ENCODE data around the gene SLC35E4. TPM values are rescaled to one million over a fixed set of nuclear protein-coding genes. Genes with fewer than 3 reads are reported as not detected.

The SLC35E4 gene
- total and polyA plus RNA-seq, 2 experiments from 2014 or later = 1.4 to 5.5 TPM

DNA sequence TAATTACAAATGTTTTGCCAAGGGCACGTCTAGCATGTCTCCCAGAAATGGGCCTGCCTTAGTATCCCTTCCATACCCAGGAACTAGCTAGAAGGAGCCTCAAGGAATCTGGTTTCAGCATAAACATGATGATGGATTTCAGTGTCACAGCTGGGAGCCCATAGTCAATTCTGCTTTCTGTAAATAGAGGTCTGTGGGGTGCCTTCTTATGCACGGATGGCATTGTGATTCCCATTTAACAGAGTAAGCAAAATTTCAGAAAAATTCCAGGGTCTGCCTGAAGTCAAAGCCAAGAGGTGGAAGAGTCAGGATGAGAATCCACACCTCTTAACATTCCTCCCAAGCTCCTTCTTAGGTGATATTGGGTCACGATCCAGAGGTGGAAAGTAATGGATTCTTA lies 20.0 kb downstream of the SLC35E4 start:
- Histone ChIP-seq H3K9me2 (replicated peaks; ENCODE audit: insufficient read depth) (no peaks in the 10 kb centered on the region), H3K79me2 (no peaks in the 10 kb centered on the region), H3K4me1 (ENCODE audit: insufficient read depth) (peaks cover 5% of the 10 kb centered on the region), H3K36me3 (replicated peaks; ENCODE audit: insufficient read depth, low read depth) (no peaks in the 10 kb centered on the region), H4K20me1 (ENCODE audit: insufficient read depth, poor library complexity, severe bottlenecking) (no peaks in the 10 kb centered on the region), H3K9me3 (ENCODE audit: low read depth) (no peaks in the 10 kb centered on the region), H2AFZ (no peak overlapping the region), H3K27me3 (no peaks in the 10 kb centered on the region), H3K4me3 (no peak overlapping the region), H3K4me2 (no peak overlapping the region), H3K27ac (no peak overlapping the region)
- DNase-seq (ENCODE audit: low spot score) = no peak
- TF ChIP-seq EZH2phosphoT487 (IDR thresholded peaks at IDR 0.05; ENCODE audit: low read depth, severe bottlenecking, unreplicated experiment) (no peak), EZH2 (IDR thresholded peaks at IDR 0.05; ENCODE audit: borderline replicate concordance) (no peak)
- TF ChIP-seq, protein P1, sequence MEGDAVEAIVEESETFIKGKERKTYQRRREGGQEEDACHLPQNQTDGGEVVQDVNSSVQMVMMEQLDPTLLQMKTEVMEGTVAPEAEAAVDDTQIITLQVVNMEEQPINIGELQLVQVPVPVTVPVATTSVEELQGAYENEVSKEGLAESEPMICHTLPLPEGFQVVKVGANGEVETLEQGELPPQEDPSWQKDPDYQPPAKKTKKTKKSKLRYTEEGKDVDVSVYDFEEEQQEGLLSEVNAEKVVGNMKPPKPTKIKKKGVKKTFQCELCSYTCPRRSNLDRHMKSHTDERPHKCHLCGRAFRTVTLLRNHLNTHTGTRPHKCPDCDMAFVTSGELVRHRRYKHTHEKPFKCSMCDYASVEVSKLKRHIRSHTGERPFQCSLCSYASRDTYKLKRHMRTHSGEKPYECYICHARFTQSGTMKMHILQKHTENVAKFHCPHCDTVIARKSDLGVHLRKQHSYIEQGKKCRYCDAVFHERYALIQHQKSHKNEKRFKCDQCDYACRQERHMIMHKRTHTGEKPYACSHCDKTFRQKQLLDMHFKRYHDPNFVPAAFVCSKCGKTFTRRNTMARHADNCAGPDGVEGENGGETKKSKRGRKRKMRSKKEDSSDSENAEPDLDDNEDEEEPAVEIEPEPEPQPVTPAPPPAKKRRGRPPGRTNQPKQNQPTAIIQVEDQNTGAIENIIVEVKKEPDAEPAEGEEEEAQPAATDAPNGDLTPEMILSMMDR (IDR thresholded peaks at IDR 0.05; ENCODE audit: poor library complexity) = no peak
- 66% methylated on average over 3 of the region's 3 CpGs for WGBS (ENCODE audit: low lambda C conversion rate, missing lambda C conversion rate)

DNA sequence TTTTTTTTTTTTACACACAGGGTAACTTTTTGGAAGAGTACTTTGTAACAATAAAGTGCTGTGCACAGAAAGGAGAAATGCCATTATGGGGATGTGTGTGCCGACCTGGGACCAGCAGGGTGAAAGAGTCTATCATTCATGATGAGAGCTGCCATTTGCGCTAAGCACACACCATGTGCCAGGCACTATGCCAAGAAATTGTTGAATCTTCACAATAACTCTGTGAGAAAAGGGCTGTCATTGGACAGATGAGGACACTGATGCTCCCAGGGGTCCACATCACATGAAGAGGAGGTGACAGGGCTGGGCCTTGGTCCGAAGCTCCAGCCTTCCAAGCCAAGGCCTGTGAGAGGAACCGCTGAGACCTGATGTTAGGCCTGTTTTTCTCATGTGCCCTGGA lies 26.5 kb downstream of the SLC35E4 start:
- no peak for TF ChIP-seq EZH2 (IDR thresholded peaks at IDR 0.05; ENCODE audit: borderline replicate concordance)
- TF ChIP-seq EZH2phosphoT487 (IDR thresholded peaks at IDR 0.05; ENCODE audit: low read depth, severe bottlenecking, unreplicated experiment) = no peak
- TF ChIP-seq, protein P1 (IDR thresholded peaks at IDR 0.05; ENCODE audit: poor library complexity) = no peak
- DNase-seq (ENCODE audit: low spot score) = no peak
- H2AFZ ChIP-seq = no peak overlapping the region
- H3K9me3 ChIP-seq (ENCODE audit: low read depth) = no peaks in the 10 kb centered on the region
- no peaks in the 10 kb centered on the region for H3K27me3 ChIP-seq
- no peak overlapping the region for H3K27ac ChIP-seq
- H3K4me3 ChIP-seq = no peak overlapping the region
- H4K20me1 ChIP-seq (ENCODE audit: insufficient read depth, poor library complexity, severe bottlenecking) = no peaks in the 10 kb centered on the region
- no peaks in the 10 kb centered on the region for H3K36me3 ChIP-seq (replicated peaks; ENCODE audit: insufficient read depth, low read depth)
- H3K79me2 ChIP-seq = no peaks in the 10 kb centered on the region
- H3K9me2 ChIP-seq (replicated peaks; ENCODE audit: insufficient read depth) = no peaks in the 10 kb centered on the region
- H3K4me1 ChIP-seq (ENCODE audit: insufficient read depth) = no peaks in the 10 kb centered on the region
- 98% methylated on average over 4 of the region's 4 CpGs for WGBS (ENCODE audit: low lambda C conversion rate, missing lambda C conversion rate)
- no peak overlapping the region for H3K4me2 ChIP-seq

DNA sequence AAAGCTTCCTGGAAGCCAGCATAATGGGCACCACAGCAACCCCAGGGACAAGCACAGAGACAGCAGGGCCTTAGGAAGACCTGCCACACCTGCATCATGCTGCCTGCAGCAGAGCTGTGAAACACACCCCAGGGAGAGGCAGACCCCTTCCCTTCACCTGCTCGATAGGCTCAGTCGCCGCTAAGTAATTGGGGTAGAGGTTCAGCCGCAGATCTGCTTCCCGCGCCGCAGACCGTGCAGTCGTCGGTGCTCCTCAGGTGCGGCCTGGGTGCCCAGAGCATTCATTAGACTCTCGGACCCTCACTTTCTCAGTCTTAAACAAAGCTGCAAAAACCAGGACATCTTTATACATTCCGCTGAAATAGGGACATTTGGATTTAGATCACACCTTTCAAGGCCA lies 29.2 kb downstream of the SLC35E4 start:
- Histone ChIP-seq H3K36me3 (replicated peaks; ENCODE audit: insufficient read depth, low read depth) (no peaks in the 10 kb centered on the region), H3K9me3 (ENCODE audit: low read depth) (no peaks in the 10 kb centered on the region), H3K4me2 (no peak overlapping the region), H3K27ac (no peak overlapping the region), H3K4me1 (ENCODE audit: insufficient read depth) (no peaks in the 10 kb centered on the region), H3K4me3 (no peak overlapping the region), H3K79me2 (no peaks in the 10 kb centered on the region), H2AFZ (no peak overlapping the region), H3K9me2 (replicated peaks; ENCODE audit: insufficient read depth) (no peaks in the 10 kb centered on the region), H4K20me1 (ENCODE audit: insufficient read depth, poor library complexity, severe bottlenecking) (no peaks in the 10 kb centered on the region), H3K27me3 (peaks cover 7% of the 10 kb centered on the region)
- WGBS (ENCODE audit: low lambda C conversion rate, missing lambda C conversion rate) = 97% methylated on average over 13 of the region's 13 CpGs
- no peak for DNase-seq (ENCODE audit: low spot score)
- TF ChIP-seq, protein P1 (IDR thresholded peaks at IDR 0.05; ENCODE audit: poor library complexity) = no peak
- no peak for TF ChIP-seq EZH2 (IDR thresholded peaks at IDR 0.05; ENCODE audit: borderline replicate concordance)
- no peak for TF ChIP-seq EZH2phosphoT487 (IDR thresholded peaks at IDR 0.05; ENCODE audit: low read depth, severe bottlenecking, unreplicated experiment)

DNA sequence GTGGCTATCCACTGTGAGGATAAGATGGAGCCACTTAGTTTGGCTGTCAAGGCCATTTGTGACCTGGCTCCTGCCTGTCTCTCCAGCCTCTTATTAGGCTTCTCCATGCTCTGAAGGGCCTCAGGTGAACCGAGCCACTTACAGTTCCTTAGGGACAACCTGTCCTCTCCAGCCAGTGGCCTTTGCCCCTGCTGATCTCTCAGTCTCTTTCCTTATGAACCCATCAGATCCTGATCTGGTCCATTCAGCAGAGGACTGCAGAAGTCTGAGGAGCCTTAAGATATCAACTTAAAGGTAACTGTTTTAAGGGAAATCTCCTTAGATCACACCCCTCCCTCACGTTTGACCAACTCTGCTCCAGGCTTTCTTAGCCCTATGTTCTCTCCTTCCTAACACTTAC lies 29.7 kb downstream of the SLC35E4 start:
- Histone ChIP-seq H3K79me2 (no peaks in the 10 kb centered on the region), H2AFZ (no peak overlapping the region), H3K4me1 (ENCODE audit: insufficient read depth) (no peaks in the 10 kb centered on the region), H3K36me3 (replicated peaks; ENCODE audit: insufficient read depth, low read depth) (no peaks in the 10 kb centered on the region), H3K27ac (no peak overlapping the region), H3K9me3 (ENCODE audit: low read depth) (no peaks in the 10 kb centered on the region), H4K20me1 (ENCODE audit: insufficient read depth, poor library complexity, severe bottlenecking) (no peaks in the 10 kb centered on the region), H3K4me3 (no peak overlapping the region), H3K4me2 (no peak overlapping the region), H3K27me3 (peaks cover 7% of the 10 kb centered on the region), H3K9me2 (replicated peaks; ENCODE audit: insufficient read depth) (no peaks in the 10 kb centered on the region)
- 84% methylated on average over 2 of the region's 2 CpGs for WGBS (ENCODE audit: low lambda C conversion rate, missing lambda C conversion rate)
- TF ChIP-seq EZH2 (IDR thresholded peaks at IDR 0.05; ENCODE audit: borderline replicate concordance) = no peak
- TF ChIP-seq, protein P1 (IDR thresholded peaks at IDR 0.05; ENCODE audit: poor library complexity) = no peak
- TF ChIP-seq EZH2phosphoT487 (IDR thresholded peaks at IDR 0.05; ENCODE audit: low read depth, severe bottlenecking, unreplicated experiment) = no peak
- DNase-seq (ENCODE audit: low spot score) = no peak

All from hepatocyte (in vitro differentiated cells).